Prostate gland (tissue), 2 donors: Measurements from ENCODE around the gene RNF220.

Source experiments
- POLR2A ChIP-seq: fragments of 450-650 bp; IDR thresholded peaks from one replicate; pipeline ENCODE4 v1.6.1; 2016; ENCODE audit warnings: antibody characterized with exemption, mild to moderate bottlenecking
- POLR2AphosphoS5 ChIP-seq: sonication (generic); formaldehyde crosslinking; IDR thresholded peaks from one replicate; pipeline ENCODE4 v1.6.1; 2017; ENCODE audit warnings: antibody characterized with exemption
- TF ChIP-seq, protein P1 (sequence below), 4 experiments: fragments of 200-600 bp in 2 of 4; fragments of 450-650 bp in 2 of 4; sonication (generic) in 2 of 4; IDR thresholded peaks; 1 replicate in 3 of 4; 2 replicates in 1 of 4; pipeline ENCODE4 v1.5.1; 2016 to 2019; ENCODE audit warnings: antibody characterized with exemption in 4 of 4, mild to moderate bottlenecking in 2 of 4, moderate library complexity in 2 of 4

DNA sequence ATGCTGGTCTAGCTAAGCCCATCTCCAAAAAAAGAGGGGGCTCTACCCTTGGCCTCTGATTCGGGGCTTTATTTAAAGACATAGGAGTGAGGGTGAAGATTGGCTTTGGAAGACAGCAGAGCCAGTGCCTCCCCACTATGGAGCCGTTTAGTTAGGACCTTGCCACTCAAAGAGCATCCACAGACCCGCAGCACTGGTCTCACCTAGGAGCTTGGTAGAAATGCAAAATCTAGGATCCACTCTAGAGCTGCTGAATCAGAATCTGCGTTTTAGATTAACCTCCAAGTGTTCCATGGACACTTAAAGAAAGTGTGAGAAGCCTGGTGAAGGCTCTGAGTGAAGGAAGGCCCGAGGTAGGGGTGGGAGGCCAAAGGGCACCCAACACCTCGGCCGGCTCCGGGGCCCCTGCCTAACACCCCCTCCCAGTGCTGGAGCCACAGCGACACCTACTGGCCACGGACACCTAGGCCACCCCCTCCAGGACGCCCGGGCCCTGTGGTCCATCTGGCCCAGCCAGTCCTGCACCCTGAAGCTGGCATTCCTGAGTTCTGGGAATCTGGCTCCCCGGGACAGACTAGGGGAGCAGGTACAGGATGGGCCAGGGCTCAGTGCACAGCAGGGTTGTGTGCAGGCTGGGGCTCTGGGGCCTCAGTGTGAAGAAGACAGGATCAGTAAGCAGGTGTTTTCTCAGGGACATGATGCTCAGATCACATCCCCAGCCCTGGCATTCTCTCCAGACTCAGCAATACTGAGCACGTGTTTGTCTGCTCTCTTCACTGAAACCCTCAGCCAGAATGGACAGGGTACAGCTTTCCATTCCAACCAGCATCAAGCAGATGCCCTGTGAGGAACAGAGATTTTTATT is 190.0 kb downstream of the RNF220 start:
- TF ChIP-seq, protein P1, sequence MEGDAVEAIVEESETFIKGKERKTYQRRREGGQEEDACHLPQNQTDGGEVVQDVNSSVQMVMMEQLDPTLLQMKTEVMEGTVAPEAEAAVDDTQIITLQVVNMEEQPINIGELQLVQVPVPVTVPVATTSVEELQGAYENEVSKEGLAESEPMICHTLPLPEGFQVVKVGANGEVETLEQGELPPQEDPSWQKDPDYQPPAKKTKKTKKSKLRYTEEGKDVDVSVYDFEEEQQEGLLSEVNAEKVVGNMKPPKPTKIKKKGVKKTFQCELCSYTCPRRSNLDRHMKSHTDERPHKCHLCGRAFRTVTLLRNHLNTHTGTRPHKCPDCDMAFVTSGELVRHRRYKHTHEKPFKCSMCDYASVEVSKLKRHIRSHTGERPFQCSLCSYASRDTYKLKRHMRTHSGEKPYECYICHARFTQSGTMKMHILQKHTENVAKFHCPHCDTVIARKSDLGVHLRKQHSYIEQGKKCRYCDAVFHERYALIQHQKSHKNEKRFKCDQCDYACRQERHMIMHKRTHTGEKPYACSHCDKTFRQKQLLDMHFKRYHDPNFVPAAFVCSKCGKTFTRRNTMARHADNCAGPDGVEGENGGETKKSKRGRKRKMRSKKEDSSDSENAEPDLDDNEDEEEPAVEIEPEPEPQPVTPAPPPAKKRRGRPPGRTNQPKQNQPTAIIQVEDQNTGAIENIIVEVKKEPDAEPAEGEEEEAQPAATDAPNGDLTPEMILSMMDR (IDR thresholded peaks at IDR 0.05) = peak; percentile 93 to 95 (median 95)
- TF ChIP-seq POLR2AphosphoS5 (no peak), POLR2A (no peak)
